ENCODE data around the gene ZNF335.
"Not testable (repeated sequence)": the region's sequence is repeated elsewhere in the genome, so short reads cannot be mapped to it uniquely, and the experiment has no call there.

The ZNF335 gene

DNA sequence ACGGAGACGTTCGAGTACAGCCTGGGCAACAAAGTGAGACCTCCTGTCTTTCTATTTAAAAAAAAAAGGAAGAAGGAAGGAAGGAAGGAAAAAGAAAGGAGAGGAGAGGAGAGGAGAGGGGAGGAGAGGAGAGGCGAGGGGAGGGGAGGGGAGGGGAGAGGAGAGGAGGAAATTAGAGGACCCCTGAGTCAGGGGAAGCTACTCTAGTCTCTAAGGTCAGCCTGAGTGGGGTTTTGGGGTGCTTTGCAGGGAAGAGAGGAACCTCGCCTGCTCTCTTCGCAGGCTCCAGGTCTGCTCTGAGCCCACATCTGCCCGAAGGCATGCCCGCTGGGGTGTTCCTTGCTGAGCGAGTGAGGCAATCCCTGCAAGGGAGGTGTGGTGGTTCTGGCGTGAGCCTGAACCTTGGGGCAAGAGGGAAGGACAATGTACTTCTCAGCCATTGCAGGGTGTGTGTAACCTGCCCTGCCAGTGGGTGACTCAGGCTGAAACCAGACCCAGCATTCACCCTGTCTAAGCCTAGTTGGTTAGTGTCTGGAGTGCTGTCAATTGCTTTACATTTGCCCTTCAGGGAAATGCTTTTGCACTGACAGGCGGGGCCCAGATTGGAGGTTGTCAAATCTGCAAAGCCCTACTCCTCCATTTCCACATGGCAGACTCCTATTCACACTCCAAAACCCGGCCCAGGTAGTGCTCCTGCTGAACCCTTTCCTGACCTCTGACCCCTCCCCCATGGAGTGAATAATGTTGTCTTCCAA lies 21.4 kb upstream of the ZNF335 start:
- H3K4me3 ChIP-seq (ENCODE audit: low read depth, low read length) = no peak overlapping the region
- peak; percentile 31 for TF ChIP-seq MYC (IDR thresholded peaks at IDR 0.05; ENCODE audit: low read depth, low read length)
- TF ChIP-seq, protein P1, sequence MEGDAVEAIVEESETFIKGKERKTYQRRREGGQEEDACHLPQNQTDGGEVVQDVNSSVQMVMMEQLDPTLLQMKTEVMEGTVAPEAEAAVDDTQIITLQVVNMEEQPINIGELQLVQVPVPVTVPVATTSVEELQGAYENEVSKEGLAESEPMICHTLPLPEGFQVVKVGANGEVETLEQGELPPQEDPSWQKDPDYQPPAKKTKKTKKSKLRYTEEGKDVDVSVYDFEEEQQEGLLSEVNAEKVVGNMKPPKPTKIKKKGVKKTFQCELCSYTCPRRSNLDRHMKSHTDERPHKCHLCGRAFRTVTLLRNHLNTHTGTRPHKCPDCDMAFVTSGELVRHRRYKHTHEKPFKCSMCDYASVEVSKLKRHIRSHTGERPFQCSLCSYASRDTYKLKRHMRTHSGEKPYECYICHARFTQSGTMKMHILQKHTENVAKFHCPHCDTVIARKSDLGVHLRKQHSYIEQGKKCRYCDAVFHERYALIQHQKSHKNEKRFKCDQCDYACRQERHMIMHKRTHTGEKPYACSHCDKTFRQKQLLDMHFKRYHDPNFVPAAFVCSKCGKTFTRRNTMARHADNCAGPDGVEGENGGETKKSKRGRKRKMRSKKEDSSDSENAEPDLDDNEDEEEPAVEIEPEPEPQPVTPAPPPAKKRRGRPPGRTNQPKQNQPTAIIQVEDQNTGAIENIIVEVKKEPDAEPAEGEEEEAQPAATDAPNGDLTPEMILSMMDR (IDR thresholded peaks at IDR 0.05; ENCODE audit: low read depth, low read length) = no peak
- DNase-seq (ENCODE audit: low read depth) = peak; percentile 92

DNA sequence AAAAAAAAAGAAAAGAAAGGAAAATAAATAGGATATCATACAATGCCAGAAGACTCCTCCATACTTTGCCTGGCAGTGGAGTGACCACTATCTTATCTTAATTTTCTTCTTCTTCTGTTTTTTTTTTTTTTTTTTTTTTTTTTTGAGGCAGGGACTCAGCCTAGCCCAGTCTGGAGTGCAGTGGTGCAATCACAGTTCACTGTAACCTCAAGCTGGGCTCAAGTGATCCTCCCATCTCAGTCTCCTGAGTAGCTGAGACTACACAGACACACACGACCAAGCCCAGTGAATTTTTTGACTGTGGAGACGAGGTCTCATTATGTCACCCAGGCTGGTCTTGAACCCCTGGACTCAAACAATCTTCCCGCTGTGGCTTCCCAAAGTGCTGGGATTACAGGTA lies 19.6 kb upstream of the ZNF335 start:
- TF ChIP-seq MYC (IDR thresholded peaks at IDR 0.05; ENCODE audit: low read depth, low read length) (no peak), POLR2A (IDR thresholded peaks at IDR 0.05; ENCODE audit: extremely low read depth, insufficient read length) (no peak)
- TF ChIP-seq, protein P2, sequence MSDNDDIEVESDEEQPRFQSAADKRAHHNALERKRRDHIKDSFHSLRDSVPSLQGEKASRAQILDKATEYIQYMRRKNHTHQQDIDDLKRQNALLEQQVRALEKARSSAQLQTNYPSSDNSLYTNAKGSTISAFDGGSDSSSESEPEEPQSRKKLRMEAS (IDR thresholded peaks at IDR 0.05; ENCODE audit: low read depth, low read length) = no peak
- TF ChIP-seq, protein P1 (IDR thresholded peaks at IDR 0.05; ENCODE audit: low read depth, low read length) = no peak
- H3K4me3 ChIP-seq (ENCODE audit: low read depth, low read length) = no peak overlapping the region
- DNase-seq (ENCODE audit: low read depth) = peak; percentile 63

DNA sequence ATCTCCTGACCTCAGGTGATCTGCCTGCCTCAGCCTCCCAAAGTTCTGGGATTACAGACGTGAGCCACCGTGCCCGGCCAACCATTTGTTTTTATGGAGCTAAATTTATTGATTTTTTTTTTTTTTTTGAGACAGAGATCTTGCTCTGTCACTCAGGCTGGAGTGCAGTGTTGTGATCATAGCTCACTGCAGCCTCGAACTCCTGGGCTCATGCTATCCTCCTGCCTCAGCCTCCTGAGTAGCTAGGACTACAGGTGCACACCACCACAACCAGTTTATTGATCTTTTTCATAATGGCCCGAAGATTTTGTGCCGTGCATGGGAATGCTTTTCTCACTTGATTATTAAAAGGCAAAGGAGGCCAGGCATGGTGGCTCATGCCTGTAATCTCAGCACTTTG lies 16.8 kb upstream of the ZNF335 start:
- DNase-seq (ENCODE audit: low read depth); H3K4me3 ChIP-seq (ENCODE audit: low read depth, low read length): not testable (repeated sequence)

DNA sequence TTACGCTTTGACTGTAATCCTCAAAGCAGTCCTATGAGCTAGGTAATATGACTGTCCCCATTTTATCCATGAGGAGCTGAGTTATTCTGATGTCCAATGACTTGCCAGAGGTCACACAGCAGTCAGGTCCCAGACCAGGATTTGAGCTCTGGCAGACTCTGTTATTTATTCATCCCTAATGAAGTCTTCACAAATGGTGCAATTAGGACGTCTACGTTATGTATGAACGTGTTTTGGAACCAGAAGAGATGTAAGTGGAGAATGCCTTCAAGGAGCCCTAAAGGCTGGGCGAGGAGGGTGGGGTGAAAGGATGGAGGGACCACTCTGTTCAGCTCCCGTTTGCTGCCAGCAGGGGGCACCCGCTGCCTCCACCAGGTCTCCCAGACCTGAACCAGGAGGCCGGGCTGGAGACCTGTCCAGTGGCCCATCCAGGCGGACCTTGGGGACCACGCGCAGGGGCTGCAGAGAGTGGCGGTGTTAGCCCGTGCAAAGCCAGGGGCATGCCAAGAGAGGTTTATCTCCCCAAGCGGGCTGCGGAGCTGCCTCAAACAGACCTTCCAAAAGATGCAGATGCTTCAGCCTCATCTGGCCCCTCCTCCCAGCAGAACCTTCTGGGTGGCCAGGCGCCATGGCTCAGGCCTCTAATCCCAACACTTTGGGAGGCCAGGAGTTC lies 15.2 kb upstream of the ZNF335 start:
- peak; percentile 85 for DNase-seq (ENCODE audit: low read depth)
- TF ChIP-seq, protein P1 (IDR thresholded peaks at IDR 0.05; ENCODE audit: low read depth, low read length) = peak; percentile 96
- no peak for TF ChIP-seq POLR2A (IDR thresholded peaks at IDR 0.05; ENCODE audit: extremely low read depth, insufficient read length)
- no peak overlapping the region for H3K4me3 ChIP-seq (ENCODE audit: low read depth, low read length)

DNA sequence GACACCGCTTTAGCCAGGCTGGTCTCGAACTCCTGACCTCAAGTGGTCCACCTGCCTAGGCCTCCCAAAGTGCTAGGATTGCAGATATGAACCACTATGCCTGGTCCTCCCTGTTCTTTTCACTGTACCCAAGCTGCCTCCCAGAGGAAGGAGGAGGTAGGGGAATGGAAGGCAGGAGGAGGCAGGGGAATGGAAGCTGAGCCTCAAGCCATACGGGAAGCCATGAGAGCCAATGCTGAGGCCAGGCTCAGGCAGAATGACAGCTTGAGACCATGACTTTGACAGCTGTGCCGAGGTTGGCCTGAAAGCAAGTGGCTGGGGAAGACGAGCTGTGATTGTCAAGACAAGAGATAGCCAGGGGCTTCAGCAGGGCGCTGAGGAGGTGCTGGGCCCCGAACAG lies 13.6 kb upstream of the ZNF335 start:
- no peak for DNase-seq (ENCODE audit: low read depth)
- no peak overlapping the region for H3K4me3 ChIP-seq (ENCODE audit: low read depth, low read length)
- TF ChIP-seq, protein P2 (IDR thresholded peaks at IDR 0.05; ENCODE audit: low read depth, low read length) = no peak
- TF ChIP-seq POLR2A (IDR thresholded peaks at IDR 0.05; ENCODE audit: extremely low read depth, insufficient read length) (no peak), MYC (IDR thresholded peaks at IDR 0.05; ENCODE audit: low read depth, low read length) (no peak)
- TF ChIP-seq, protein P1 (IDR thresholded peaks at IDR 0.05; ENCODE audit: low read depth, low read length) = no peak

DNA sequence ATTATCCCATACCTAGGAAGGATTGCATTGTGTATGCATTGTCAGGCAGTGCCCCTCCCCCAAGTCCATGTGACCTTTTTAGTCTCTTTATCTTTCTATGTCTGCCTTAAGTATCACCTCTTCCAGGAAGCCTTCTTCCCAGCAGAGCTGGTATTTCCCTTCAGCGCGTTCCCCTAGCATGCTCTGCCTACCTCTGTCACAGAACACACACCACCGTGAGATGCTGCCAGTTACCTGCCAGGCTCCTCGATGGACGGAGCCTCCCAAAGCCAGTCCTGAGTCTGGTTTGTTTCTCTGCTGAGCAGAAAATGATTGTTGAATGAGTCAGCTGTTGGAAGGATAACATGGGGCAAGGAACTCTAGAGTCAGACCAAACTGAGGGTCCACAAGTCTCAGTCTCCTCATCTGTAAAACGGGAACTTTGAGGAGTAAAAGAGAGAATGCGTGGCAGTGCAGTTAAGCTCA lies 11.3 kb upstream of the ZNF335 start:
- TF ChIP-seq POLR2A (IDR thresholded peaks at IDR 0.05; ENCODE audit: extremely low read depth, insufficient read length) (no peak), MYC (IDR thresholded peaks at IDR 0.05; ENCODE audit: low read depth, low read length) (no peak)
- TF ChIP-seq, protein P1 (IDR thresholded peaks at IDR 0.05; ENCODE audit: low read depth, low read length) = no peak
- TF ChIP-seq, protein P2 (IDR thresholded peaks at IDR 0.05; ENCODE audit: low read depth, low read length) = no peak
- no peak for DNase-seq (ENCODE audit: low read depth)

More for the DNA sequence above, 11.3 kb upstream of the ZNF335 start:
- no peak overlapping the region for H3K4me3 ChIP-seq (ENCODE audit: low read depth, low read length)

Data from NB4 (cell line).